NCI-H1092 (cell line): ENCODE results near the gene SYT1.

Experiments used
- DNase-seq: peaks from one replicate; lab custom pipeline; 2025; lab: John Stamatoyannopoulos, UW

Gene SYT1

DNA sequence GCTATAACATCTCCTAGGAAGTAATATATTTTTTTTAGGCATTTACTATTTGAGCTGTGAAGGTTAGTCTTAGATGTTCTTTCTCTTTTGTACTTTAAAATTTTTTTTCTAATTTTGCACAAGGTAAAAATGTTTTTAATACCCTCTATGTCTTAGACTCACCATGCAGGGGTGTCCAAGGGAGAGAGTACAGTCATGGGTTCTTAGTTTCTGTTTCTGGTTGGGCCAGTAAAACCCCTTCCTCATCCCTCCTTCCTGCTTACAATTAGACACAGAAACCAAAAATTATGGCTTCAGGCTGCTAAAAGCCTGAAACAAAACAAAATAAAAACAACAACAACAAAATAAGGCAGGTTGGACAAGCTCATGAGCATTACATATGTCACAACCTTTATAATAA lies 193.0 kb downstream of the SYT1 start:
- DNase-seq, result no peak

DNA sequence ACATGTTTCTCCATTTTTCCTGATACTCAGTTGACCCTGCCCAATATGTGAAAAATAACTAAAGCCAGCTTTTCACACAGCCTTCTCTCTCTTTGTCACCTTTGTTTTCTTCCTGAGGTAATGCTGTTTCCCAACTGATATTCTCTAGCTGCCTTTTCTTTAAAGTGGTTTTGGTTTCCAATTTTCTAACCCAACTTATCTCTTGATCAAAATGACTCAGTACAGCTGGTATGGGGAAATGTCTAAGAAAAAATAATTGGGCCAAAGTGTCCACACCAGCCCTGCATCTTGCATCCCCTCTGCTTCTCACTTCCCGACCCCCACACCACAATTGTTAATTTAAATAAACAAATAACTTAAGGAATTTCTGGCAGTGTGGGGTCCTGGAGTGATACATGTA lies 193.8 kb downstream of the SYT1 start:
- no peak for DNase-seq

DNA sequence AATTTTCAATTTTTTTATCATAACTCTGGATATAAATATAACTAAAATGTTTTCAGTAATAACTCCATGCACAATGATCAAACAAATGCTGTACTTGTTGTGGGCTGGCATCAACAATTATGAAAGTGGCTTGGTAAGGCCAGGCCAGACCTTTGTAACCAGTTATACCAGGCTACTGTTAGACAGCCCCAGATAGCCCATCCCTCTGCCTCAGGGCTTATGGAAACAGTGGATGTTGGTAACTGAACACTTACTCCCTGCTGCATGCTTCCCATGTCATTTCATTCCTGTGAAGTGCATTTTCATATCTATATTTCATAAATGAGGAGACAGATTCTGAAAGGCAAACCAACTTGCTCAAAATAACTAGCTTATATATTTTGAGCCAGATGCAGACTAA lies 195.0 kb downstream of the SYT1 start:
- DNase-seq, result no peak

DNA sequence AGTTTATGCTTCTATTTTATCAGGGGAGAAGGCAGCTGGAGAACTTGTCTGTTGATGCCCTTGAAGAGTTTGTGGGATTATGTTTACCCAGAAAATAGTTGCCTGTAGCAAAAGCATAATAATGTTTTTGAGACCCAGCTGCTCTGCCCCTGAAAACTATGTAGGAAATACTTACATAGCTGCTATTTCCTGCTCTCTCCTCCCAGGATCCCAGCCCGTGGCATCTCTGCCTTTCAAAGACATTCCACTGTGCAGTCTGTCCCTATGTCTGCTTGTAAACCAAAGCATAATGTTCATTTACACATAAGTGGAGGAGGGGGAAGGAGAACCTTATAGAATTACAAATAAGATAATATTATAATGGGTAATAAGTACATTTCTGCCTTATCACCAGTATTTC lies 198.7 kb downstream of the SYT1 start:
- no peak for DNase-seq

DNA sequence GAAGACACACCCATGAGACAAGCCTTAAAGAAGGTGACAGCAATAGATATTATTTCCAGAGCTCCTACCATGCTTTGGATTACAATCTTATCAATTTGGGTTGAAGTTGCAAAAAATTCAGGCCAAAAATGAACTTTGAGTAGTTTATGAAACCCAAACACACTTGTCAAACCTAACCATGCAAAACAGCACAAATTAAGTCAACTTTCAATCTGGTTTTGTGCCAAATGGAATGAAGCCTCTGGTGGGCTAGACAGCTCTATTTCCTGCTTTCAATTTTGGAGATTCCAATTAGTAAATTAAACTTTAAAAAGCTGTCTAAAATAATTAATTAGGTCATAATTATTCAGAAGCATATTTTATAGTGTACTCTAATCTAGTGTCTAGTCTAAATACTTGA lies 203.4 kb downstream of the SYT1 start:
- no peak for DNase-seq

DNA sequence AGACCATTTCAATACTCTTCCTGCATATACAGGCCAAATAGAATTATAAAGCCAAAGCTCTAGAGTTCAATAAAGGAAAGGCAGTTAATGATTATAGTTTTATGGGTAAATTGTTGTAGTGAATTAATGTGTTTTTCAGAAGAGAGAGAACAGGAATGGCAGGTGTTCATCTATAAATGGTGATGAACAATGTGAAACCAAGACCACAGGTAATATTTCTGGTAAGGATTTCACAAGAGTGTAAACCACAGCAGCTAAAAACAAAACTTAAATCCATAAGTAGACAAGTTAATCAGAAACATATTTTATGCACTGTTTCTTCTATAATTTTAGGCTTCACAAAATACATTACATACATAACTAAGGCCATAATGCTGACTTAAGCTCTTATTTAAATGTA lies 204.4 kb downstream of the SYT1 start:
- DNase-seq, result no peak

DNA sequence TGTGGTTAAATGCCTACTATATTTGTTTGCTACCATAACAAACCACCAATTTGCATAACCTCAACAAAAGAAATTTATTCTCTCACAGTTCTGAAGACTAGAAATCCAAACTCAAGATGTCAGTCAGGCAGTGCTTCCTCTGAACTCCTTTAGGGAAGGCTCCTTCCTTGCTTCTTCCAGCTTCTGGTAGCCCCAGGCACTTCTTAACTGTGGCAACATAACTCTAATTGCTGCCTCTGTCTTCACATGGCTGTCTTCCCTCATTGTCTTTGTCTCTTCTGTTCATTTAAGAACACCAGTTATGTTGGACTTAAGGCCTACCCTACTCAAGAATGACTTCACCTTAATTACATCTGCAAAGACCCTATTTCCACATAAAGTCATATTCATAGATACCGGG lies 206.9 kb downstream of the SYT1 start:
- no peak for DNase-seq

DNA sequence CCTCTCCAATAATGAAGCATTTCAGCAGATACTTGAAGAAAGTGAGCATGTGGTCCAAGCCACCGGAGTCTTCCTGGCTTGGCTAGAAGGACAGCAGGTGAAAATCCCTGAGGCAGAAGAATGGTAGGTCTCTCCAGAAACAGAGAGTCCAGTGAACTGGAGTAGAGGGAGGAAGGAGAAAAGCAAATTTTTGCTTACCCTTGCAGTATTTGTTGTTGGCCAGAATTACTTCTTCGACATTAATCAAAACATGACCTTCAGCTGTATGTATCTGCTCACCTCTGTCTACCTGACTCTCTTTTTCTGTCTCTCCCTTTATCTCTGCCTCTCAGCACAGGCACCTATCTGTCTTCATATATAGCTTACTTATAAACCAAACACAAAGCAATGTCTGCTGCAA lies 208.9 kb downstream of the SYT1 start:
- DNase-seq, result no peak

DNA sequence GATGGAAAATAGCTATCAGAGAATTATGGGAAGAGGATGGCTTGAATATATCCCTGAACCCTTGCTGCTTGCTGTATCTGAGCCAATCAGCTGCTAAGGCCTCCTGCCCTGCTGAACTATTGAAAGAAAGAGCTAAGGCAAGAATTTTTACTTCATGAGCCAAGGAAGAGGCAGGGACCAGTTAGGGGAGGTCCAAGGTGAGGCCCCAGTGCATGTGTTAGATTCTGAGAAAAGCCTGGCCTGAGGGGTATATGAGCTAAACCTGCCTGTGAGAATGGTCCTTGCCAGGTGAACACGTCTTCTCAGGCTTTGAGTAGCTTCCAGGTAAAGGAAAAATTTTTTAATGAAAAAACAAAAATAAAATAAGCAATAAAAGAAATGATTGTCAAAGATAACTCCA lies 218.0 kb downstream of the SYT1 start:
- DNase-seq, result no peak

DNA sequence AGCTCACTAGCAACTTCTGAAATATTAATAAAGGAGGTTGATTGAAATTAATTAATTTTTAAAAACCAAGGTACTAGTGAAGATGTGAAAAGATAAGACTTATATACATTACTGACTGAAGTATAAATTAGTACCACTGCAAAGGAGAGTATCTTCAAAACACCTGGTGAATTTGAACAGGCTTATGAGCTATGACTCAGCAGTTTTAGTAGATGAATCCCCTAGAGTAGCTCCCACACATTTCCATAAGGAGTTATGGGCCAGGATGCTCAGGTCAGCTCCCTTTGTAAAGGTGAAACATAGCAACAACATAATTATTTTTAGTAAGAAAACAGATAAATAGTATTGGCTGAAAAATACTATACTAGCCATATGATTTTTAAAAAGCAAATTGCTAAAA lies 218.6 kb downstream of the SYT1 start:
- DNase-seq, result no peak

DNA sequence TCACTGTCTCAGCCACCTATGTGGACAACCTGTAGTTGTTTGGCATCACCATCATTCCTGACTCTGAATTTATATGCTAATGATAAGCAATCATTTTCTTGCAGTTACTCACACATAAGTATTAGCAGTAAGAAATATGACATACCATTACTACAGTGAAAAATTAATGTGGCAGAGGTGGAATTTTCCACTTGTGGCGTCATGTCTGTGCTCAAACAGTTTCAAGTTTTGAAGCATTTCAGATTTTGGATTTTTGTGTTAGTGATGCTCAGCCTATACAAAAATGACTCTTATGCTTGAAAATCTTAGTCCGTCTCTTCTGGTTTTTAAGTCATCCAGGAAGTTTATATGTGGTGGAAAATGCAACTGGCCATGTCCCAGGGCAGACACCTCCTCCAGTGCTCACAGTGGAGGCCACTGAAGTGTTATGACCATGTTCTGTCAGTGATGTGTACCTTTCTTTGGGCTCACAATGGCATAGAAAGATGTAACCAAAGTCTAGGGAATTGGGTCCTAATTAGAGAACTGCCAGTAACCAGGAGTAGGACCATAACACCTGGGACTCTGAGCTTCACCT lies 220.6 kb downstream of the SYT1 start:
- no peak for DNase-seq

DNA sequence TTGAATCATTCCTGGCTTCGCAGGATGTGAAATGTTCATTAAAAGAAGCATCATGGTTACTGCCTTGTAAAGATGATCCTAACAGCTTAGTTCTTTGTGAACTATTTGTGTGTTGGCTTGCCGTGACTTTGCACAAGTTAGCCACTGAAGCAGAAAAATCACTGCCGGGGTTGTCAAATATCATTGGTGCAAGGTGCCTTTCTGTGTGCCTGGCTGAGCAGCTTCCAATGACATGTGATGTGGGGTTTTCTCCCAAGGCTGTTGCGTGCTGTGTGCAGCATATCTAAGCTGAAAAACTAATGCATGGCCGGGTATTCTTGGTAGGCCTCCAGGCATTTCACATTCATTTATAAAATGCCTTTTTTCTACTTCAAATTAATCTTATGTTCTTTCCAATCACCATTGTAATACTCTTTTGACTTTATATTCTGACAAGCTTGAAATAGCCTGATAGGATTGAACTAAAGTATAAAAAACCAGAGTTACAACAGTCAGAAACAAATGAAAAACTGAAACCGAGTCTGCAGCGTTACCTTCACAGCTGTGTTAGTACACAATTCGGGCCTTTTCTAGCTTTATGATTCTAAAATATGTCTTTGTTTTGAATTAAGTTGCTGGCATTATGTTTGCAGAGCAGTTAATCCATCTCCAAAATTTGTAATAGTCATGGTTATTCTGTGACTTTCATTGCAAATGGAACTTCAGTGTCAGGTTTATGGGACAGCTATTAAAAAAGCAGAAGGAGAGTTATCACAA lies 222.1 kb downstream of the SYT1 start:
- DNase-seq, result no peak

DNA sequence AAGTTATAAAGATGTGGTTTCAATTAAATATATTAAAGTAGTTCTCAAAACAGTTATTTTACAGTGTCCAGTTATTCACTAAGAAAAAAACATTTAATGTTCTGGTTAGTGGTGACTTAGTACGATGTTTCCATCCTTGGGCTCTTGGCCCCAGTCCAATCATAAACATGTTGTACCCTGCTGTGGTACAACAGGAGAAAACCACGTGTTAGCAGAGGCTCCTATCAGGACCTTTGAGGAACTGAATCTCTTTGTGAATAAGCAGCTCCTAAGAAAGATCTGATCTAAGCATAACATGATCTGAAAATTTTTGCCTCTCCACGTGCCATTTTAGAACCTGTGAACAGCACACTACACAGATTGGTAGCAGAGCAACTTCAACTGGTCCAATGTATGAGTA lies 234.0 kb downstream of the SYT1 start:
- no peak for DNase-seq

DNA sequence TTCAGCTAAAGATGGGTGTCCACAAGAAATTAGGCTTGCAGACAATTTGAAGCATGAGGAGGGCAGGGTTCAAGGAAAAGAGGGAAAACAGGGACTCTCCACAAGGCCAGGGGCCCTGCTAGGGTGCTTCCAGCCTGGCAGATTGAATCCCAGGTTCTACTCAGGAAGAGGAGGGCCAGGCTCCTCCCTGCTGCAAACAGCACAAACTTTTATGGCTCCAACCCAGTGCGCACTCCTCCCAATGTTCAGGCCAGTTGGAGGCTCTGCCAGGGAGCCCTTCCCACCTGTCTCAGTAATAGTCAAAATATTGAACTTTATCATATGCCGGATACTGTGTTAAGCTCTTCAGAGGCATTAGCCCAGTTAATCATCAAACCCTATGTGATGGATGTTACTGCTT lies 244.4 kb downstream of the SYT1 start:
- no peak for DNase-seq

DNA sequence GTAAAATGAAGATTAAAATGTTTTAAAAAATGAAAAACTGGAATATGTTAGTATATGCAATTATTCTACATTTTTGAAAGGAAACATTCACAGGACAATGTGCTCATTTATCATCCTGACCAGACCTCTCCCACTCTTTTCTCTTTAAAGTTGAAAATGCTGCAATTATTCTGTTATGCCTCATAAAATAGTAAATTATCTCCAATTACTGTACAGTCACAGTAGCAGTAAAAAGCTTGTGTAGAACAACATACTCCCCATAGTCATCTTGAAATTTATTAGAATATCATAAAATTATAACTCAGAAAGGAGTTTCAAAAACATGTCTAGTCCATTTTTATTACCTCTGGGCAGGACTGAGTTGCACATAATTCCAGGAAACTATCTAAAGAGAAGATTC lies 250.3 kb downstream of the SYT1 start:
- DNase-seq, result no peak

DNA sequence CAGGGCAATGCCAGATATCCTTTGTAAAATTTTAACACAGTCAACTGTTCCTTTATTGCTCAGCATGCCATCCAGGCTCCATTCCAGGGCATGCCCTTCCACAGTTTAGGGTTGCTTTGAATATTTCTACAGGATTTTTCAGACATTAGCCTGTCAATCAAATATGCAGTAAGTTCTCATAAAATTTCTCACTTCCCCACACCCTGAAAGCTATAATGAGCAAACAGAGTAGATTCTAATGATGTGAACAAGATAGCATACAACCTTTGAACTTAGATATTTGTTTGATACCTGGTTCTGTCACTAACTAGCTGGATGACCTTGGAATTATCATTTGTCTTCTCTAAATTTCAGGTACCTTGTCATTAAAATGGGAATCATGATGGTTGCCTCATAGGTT lies 251.2 kb downstream of the SYT1 start:
- no peak for DNase-seq

DNA sequence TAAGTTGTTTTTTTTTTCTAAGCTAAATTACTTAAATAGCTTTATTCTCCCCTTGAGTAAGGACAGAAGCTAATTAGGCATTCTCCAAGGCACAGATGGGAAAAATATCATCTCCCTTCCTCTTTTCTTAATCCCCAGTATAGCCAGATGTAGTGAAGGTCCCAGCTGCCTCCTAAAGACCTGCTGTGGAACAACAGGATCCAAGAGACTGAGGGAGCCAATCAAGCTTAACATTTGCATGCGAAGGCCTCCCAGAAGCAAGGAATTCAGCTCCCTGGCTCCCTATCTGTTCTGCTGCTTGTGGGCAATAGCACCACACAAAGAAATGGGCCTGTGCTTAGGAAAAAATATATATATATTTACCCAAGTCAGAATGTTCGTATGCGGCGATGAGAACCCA lies 255.2 kb downstream of the SYT1 start:
- DNase-seq, result no peak

DNA sequence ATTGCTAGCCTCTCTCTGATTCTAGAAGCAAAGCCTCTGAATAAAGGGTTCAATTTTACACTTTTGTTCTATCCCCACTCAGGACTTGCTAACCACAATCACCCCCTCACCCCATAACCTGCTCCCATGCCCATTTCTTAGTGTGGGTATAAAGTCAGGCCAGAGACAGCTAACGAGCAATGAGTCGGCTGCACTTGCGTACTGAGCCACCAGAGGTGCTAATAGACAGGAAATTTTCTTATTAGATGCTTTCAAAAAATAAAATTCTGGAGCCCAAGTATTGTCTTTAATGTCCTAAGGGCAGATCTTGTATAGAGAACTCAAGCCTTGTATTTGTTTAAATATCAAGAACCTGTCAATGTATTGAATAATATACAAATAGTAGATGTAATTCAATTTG lies 256.9 kb downstream of the SYT1 start:
- no peak for DNase-seq

DNA sequence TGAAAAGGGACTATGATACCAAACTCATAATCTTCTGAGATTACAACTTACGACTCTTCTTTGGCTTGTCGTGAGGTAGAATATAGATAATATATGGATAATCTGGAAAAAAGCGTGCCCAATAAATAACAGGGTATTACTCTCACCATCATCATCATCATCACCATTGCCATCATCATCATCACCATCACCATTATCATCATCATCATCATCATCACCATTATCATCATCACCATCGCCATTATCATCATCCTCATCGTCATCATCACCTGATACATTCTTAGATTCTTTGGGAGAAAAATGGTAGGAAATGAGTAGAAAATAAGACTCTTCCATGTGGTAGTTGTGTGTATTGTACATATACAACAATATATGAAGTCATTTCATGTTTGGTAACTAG lies 259.8 kb downstream of the SYT1 start:
- no peak for DNase-seq

DNA sequence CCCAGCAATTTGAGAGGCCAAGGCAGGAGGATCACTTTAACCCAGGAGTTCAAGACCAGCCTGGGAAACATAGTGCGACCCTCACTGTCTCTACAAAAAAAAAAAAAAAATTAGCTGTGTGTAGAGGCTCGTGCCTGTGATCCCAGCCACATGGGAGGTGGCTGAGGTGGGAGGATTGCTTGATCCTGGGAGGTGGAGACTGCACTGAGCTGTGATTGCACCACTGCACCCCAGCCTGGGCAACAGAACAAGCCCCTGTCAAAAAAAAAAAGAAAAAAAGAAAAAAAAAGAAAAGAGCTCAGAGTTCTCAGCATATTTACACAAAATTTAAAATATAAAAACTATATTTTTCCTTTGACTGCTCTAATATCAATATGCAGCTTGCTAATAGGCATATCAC lies 260.8 kb downstream of the SYT1 start:
- DNase-seq, result no peak

DNA sequence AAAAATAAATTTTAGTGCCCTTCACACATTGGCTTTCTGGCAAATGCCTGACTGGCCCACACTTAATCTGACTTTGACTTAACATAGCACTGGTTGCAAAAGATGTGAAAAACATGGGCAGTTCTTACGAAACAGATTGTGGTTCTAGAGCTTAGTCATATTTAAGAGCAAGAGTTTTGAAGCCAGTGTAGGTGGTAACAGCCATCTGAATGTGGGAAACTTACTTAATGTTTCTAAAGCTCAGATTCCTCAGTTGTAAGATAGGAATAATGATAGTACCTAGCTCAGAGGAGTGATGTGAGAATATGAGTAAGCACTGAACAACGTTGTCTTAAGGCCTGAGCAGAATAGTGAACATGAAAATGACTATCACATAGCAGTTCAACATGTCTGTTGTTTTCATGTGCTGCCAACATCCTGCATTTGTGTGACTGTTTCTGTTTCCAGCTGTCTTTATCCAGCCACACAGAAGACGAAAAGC lies 262.7 kb downstream of the SYT1 start:
- no peak for DNase-seq

DNA sequence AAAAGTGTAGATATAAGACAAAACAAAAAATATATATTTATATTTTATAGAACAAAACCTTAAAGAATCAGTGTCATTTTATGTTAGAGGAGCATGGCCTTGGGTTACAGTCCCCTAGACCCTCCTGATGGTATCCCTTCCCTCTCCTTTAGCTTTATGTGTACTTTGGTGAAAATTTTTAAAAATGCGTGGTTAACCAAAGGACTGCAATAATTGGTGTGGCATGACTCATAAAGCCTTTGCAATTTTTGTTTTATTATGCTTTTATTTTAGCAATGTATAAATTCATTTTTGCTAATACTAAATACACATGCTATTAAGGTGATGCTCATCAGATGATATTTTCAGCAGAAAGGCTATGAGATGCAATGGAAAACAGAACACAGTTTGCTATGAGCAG lies 264.4 kb downstream of the SYT1 start:
- no peak for DNase-seq

DNA sequence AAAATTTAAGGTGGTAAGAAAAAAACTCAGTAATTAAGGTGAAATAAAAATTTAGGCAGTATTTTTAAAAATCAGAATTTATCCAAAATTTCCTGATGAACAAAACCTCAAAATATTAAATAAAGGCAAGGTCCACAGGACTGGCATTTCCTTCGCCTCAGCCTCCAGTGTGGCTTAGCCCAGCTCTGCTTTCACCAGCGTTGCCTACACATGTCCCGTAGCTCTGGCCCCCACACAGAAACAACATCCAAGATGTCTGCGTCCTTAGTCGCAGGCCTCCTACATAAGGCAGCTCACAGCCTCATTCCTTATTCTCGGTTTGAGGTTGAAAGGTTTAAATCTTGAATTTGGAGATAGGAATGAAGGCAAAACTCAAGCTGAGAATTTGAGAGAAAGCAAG lies 274.3 kb downstream of the SYT1 start:
- DNase-seq, result no peak

DNA sequence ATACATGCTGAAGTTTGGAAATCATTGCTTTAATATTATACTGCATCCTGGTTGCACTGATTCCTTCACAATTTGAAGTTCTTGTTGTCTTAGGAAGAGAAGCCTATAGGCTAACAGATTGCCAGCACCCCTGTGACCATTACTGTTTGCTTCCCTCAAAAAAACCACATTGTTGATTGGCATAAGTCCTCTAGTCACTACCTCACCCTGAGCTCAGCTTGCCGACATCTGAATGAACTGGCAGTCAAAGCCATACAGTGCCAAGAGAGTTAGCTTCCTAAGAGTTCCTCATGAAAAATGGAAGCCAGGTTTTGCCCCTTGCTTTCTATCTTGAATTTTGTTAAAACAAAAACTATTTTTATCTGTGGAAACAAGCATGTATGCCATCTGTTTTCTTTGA lies 276.1 kb downstream of the SYT1 start:
- no peak for DNase-seq
